Measurements from ENCODE around the gene CD163L1.

The CD163L1 gene

GRCh38 chr12:7324176-7324575 lies 119.8 kb downstream of the CD163L1 start:
- DNase-seq (ENCODE audit: low read depth in 2 of 2) = no peak

GRCh38 chr12:7322599-7322998 lies 121.4 kb downstream of the CD163L1 start:
- DNase-seq (ENCODE audit: low read depth in 2 of 2) = no peak

- no peak for DNase-seq (ENCODE audit: low read depth in 2 of 2)
Observed at GRCh38 chr12:7321624-7322023, 122.3 kb downstream of the CD163L1 start.

GRCh38 chr12:7319930-7320329 lies 124.0 kb downstream of the CD163L1 start:
- no peak for DNase-seq (ENCODE audit: low read depth in 2 of 2)

- DNase-seq (ENCODE audit: low read depth in 2 of 2) = no peak
Observed at GRCh38 chr12:7310070-7310469, 133.9 kb downstream of the CD163L1 start.
